ENCODE data around the gene CST3.
"Not testable (repeated sequence)": the region's sequence is repeated elsewhere in the genome, so short reads cannot be mapped to it uniquely, and the experiment has no call there.

CST3 gene

GRCh38 chr20:23661002-23661429 is 23.3 kb upstream of the CST3 start:
- DNase-seq: no peak

- DNase-seq: no peak
Measured at GRCh38 chr20:23659989-23660837, 22.5 kb upstream of the CST3 start.

GRCh38 chr20:23659610-23659988 is 21.8 kb upstream of the CST3 start:
- not testable (repeated sequence) for DNase-seq

GRCh38 chr20:23658989-23659609 is 21.3 kb upstream of the CST3 start:
- DNase-seq: no peak

- no peak for DNase-seq
Measured at GRCh38 chr20:23658336-23658735, 20.6 kb upstream of the CST3 start.

- no peak for DNase-seq
Measured at GRCh38 chr20:23657202-23657601, 19.4 kb upstream of the CST3 start.

- no peak for DNase-seq
Measured at GRCh38 chr20:23656372-23656771, 18.6 kb upstream of the CST3 start.

GRCh38 chr20:23655491-23656211 is 17.9 kb upstream of the CST3 start:
- DNase-seq: no peak

GRCh38 chr20:23654717-23655116 is 17.0 kb upstream of the CST3 start:
- no peak for DNase-seq

- no peak for DNase-seq
Measured at GRCh38 chr20:23654000-23654399, 16.2 kb upstream of the CST3 start.

- no peak for DNase-seq
Measured at GRCh38 chr20:23653400-23653938, 15.7 kb upstream of the CST3 start.

- DNase-seq: peak; percentile 29
Measured at GRCh38 chr20:23652926-23653325, 15.2 kb upstream of the CST3 start.

- DNase-seq: no peak
Measured at GRCh38 chr20:23652371-23652770, 14.6 kb upstream of the CST3 start.

GRCh38 chr20:23651117-23651516 is 13.4 kb upstream of the CST3 start:
- no peak for DNase-seq

- DNase-seq: no peak
Measured at GRCh38 chr20:23649830-23650417, 12.2 kb upstream of the CST3 start.

- DNase-seq: no peak
Measured at GRCh38 chr20:23649242-23649641, 11.5 kb upstream of the CST3 start.

GRCh38 chr20:23647346-23647745 is 9.6 kb upstream of the CST3 start:
- DNase-seq: no peak

GRCh38 chr20:23646106-23646873 is 8.5 kb upstream of the CST3 start:
- no peak for DNase-seq

- no peak for DNase-seq
Measured at GRCh38 chr20:23645575-23645974, 7.8 kb upstream of the CST3 start.

- DNase-seq: no peak
Measured at GRCh38 chr20:23644164-23644563, 6.4 kb upstream of the CST3 start.

- no peak for DNase-seq
Measured at GRCh38 chr20:23643659-23644058, 5.9 kb upstream of the CST3 start.

Data from islet precursor cell (in vitro differentiated cells).